ENCODE data around the gene MYO10.
"Not testable (repeated sequence)": the region's sequence is repeated elsewhere in the genome, so short reads cannot be mapped to it uniquely, and the experiment has no call there.

MYO10 gene

GRCh38 chr5:16727755-16728325 lies 208.2 kb downstream of the MYO10 start:
- H3K4me1 ChIP-seq (ENCODE audit: control insufficient read depth, insufficient read depth, low read length) = peaks cover 26% of the 10 kb centered on the region
- H3K4me3 ChIP-seq (ENCODE audit: low read depth, low read length) = no peak overlapping the region
- H3K9ac ChIP-seq (ENCODE audit: low read length) = no peak overlapping the region
- no peak overlapping the region for H3K27ac ChIP-seq (ENCODE audit: low read depth, low read length)
- no peaks in the 10 kb centered on the region for H3K27me3 ChIP-seq (ENCODE audit: control insufficient read depth, insufficient read depth, low read length)
- H3K36me3 ChIP-seq (ENCODE audit: control insufficient read depth, insufficient read depth, low read length) = peaks cover 25% of the 10 kb centered on the region
- H3K9me3 ChIP-seq (ENCODE audit: control insufficient read depth, insufficient read depth, low read depth, low read length) = no peaks in the 10 kb centered on the region

DNA sequence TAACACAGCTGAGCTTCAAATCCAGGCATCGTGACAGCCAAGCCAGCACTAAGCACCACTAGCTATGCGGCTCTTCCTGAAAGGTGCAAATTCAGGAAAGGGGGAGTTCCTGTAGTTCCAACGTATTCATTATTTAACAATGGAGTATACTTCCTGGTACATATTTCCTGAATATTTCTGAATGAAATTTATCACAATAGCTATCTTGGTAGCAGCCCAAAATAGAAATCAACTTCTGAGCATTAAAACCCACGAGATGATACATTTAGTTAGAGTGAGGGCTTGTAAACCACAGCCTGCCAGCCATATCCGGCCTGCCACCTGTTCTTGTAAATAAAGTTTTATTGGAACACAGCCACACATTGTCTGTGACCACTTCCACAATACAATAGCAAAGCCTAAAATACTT lies 209.5 kb downstream of the MYO10 start:
- H3K9me3 ChIP-seq (ENCODE audit: control insufficient read depth, insufficient read depth, low read depth, low read length) = no peaks in the 10 kb centered on the region
- H3K27ac ChIP-seq (ENCODE audit: low read depth, low read length) = no peak overlapping the region
- H3K36me3 ChIP-seq (ENCODE audit: control insufficient read depth, insufficient read depth, low read length) = peaks cover 15% of the 10 kb centered on the region
- H3K9ac ChIP-seq (ENCODE audit: low read length) = no peak overlapping the region
- peaks cover 38% of the 10 kb centered on the region for H3K4me1 ChIP-seq (ENCODE audit: control insufficient read depth, insufficient read depth, low read length)
- H3K4me3 ChIP-seq (ENCODE audit: low read depth, low read length) = no peak overlapping the region
- H3K27me3 ChIP-seq (ENCODE audit: control insufficient read depth, insufficient read depth, low read length) = no peaks in the 10 kb centered on the region

GRCh38 chr5:16725575-16725974 lies 210.5 kb downstream of the MYO10 start:
- Histone ChIP-seq H3K9me3 (ENCODE audit: control insufficient read depth, insufficient read depth, low read depth, low read length) (no peaks in the 10 kb centered on the region), H3K27me3 (ENCODE audit: control insufficient read depth, insufficient read depth, low read length) (no peaks in the 10 kb centered on the region), H3K4me3 (ENCODE audit: low read depth, low read length) (no peak overlapping the region), H3K9ac (ENCODE audit: low read length) (no peak overlapping the region), H3K36me3 (ENCODE audit: control insufficient read depth, insufficient read depth, low read length) (peaks cover 11% of the 10 kb centered on the region), H3K4me1 (ENCODE audit: control insufficient read depth, insufficient read depth, low read length) (peaks cover 43% of the 10 kb centered on the region), H3K27ac (ENCODE audit: low read depth, low read length) (no peak overlapping the region)

GRCh38 chr5:16723821-16724220 lies 212.3 kb downstream of the MYO10 start:
- H3K27me3 ChIP-seq (ENCODE audit: control insufficient read depth, insufficient read depth, low read length) = no peaks in the 10 kb centered on the region
- H3K9me3 ChIP-seq (ENCODE audit: control insufficient read depth, insufficient read depth, low read depth, low read length) = no peaks in the 10 kb centered on the region
- H3K27ac ChIP-seq (ENCODE audit: low read depth, low read length) = no peak overlapping the region
- no peak overlapping the region for H3K4me3 ChIP-seq (ENCODE audit: low read depth, low read length)
- peaks cover 7% of the 10 kb centered on the region for H3K36me3 ChIP-seq (ENCODE audit: control insufficient read depth, insufficient read depth, low read length)
- peaks cover 43% of the 10 kb centered on the region for H3K4me1 ChIP-seq (ENCODE audit: control insufficient read depth, insufficient read depth, low read length)
- H3K9ac ChIP-seq (ENCODE audit: low read length) = no peak overlapping the region

GRCh38 chr5:16722097-16722495 lies 214.0 kb downstream of the MYO10 start:
- H3K27ac ChIP-seq (ENCODE audit: low read depth, low read length) = peak overlapping the region; percentile 61; the same call in 1 of the 2 replicates
- H3K36me3 ChIP-seq (ENCODE audit: control insufficient read depth, insufficient read depth, low read length) = peaks cover 7% of the 10 kb centered on the region
- no peaks in the 10 kb centered on the region for H3K9me3 ChIP-seq (ENCODE audit: control insufficient read depth, insufficient read depth, low read depth, low read length)
- H3K4me1 ChIP-seq (ENCODE audit: control insufficient read depth, insufficient read depth, low read length) = peaks cover 37% of the 10 kb centered on the region
- H3K9ac ChIP-seq (ENCODE audit: low read length) = no peak overlapping the region
- H3K4me3 ChIP-seq (ENCODE audit: low read depth, low read length) = no peak overlapping the region
- H3K27me3 ChIP-seq (ENCODE audit: control insufficient read depth, insufficient read depth, low read length) = no peaks in the 10 kb centered on the region

DNA sequence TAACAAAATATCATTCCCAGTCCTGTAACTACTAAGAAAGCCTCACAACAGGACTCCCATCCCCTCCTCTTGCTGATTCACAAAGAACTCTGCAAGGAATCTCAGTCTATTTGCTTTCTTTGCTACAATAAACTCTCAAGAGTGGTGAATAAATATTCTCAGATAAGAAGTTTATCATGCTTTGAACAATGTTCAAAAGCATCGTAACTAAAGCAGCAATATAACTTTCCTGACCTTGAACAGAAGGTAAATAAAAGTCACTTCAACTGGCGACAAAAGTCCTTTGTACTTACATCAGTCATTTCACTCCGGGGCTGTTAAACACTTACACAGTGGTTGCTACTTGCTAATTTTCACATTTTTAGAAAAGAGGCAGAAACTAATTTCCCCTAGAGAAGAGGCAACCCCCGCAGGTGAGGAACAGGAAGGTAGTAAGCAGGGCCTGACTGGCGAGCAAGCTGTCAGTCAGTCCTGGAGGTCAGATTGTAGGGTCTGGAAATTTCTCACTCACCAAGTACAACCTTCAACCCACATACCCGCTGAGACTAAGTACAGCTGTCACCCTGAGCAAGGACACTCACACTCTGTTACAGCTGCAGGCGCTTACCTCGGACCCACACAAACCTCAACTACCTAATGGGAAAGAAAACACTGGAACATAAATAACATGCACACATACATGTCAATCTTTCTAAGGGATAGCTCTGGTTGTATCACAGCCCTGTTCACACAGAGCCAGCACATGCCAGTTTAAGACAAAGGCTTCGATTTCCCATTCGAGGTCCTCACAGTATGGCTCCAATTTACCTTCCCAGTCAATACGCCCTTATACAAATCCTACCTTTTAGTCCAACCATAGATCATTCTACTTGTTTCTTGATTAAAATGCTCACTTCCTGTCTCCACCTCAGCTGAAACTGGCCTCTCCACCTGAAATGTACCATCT lies 214.7 kb downstream of the MYO10 start:
- Histone ChIP-seq H3K27ac (ENCODE audit: low read depth, low read length) (peak overlapping the region; percentile 61), H3K9ac (ENCODE audit: low read length) (no peak overlapping the region), H3K36me3 (ENCODE audit: control insufficient read depth, insufficient read depth, low read length) (peaks cover 7% of the 10 kb centered on the region)

DNA sequence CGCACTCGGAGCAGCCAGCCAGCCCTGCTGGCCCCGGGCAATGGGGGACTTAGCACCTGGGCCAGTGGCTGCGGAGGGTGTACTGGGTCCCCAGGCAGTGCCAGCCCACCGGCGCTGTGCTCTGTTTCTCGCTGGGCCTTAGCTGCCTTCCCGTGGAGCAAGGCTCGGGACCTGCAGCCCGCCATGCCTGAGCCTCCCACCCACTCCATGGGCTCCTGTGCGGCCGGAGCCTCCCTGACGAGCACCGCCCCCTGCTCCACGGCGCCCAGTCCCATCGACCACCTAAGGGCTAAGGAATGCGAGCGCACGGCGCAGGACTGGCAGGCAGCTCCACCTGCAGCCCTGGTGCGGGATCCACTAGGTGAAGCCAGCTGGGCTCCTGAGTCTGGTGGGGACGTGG lies 218.1 kb downstream of the MYO10 start:
- not testable (repeated sequence) for H3K4me3 ChIP-seq (ENCODE audit: low read depth, low read length); H3K27ac ChIP-seq (ENCODE audit: low read depth, low read length); H3K9me3 ChIP-seq (ENCODE audit: control insufficient read depth, insufficient read depth, low read depth, low read length); H3K9ac ChIP-seq (ENCODE audit: low read length); H3K27me3 ChIP-seq (ENCODE audit: control insufficient read depth, insufficient read depth, low read length); H3K36me3 ChIP-seq (ENCODE audit: control insufficient read depth, insufficient read depth, low read length)
- peaks cover 43% of the 10 kb centered on the region for H3K4me1 ChIP-seq (ENCODE audit: control insufficient read depth, insufficient read depth, low read length)

More for the DNA sequence above, 214.7 kb downstream of the MYO10 start:
- no peaks in the 10 kb centered on the region for H3K27me3 ChIP-seq (ENCODE audit: control insufficient read depth, insufficient read depth, low read length)
- no peaks in the 10 kb centered on the region for H3K9me3 ChIP-seq (ENCODE audit: control insufficient read depth, insufficient read depth, low read depth, low read length)
- H3K4me1 ChIP-seq (ENCODE audit: control insufficient read depth, insufficient read depth, low read length) = peaks cover 34% of the 10 kb centered on the region
- H3K4me3 ChIP-seq (ENCODE audit: low read depth, low read length) = no peak overlapping the region

DNA sequence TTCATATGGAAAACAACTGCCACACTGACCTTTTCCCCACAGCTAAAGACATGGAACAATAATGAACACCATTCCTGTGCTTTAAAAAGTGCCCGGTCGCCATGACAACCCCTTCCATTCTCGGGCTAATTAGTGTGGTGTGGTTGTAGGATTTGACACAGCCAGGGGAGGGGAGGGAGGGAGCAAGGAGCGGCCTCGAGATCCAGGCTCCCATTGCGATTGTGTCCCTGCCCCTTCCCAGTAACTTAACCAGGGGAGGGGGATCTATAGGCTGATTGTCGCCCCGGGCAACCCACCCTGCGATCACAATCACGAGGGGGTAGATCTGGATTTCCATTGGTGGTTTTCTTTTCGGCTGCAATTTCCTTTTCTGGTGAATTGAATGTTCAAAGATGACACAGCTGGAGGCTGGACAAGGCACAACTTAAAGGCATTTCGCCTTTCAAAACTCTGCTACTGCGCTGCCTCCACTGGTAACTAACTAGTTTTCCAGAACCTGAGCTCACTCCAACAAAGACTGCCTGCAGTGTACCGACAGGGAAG lies 222.6 kb downstream of the MYO10 start:
- Histone ChIP-seq H3K4me3 (ENCODE audit: low read depth, low read length) (peak overlapping the region; percentile 40), H3K27me3 (ENCODE audit: control insufficient read depth, insufficient read depth, low read length) (no peaks in the 10 kb centered on the region), H3K9ac (ENCODE audit: low read length) (no peak overlapping the region), H3K27ac (ENCODE audit: low read depth, low read length) (no peak overlapping the region), H3K36me3 (ENCODE audit: control insufficient read depth, insufficient read depth, low read length) (peaks cover 29% of the 10 kb centered on the region), H3K4me1 (ENCODE audit: control insufficient read depth, insufficient read depth, low read length) (peaks cover 35% of the 10 kb centered on the region), H3K9me3 (ENCODE audit: control insufficient read depth, insufficient read depth, low read depth, low read length) (no peaks in the 10 kb centered on the region)

DNA sequence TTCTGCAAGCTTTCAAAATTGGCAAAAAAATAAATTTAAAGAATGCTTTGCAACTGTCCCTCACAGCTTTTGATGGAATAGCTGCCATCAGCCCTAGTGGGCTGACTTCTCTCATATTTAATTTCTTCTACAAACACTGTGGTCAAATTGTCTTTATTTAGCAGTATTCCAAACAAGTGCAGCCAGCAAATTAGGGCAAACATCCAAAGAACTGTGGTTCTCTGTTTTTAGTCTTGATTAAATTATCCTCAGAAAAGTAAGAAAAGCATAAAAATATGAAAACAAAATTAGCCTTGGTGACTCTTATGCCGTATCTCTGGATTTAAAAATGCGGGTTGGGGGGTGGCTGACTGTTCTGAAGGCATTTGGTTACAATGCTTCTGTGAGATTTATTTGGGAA lies 223.5 kb downstream of the MYO10 start:
- no peak overlapping the region for H3K27ac ChIP-seq (ENCODE audit: low read depth, low read length)
- peaks cover 37% of the 10 kb centered on the region for H3K36me3 ChIP-seq (ENCODE audit: control insufficient read depth, insufficient read depth, low read length)
- H3K9ac ChIP-seq (ENCODE audit: low read length) = no peak overlapping the region
- H3K4me3 ChIP-seq (ENCODE audit: low read depth, low read length) = no peak overlapping the region
- H3K9me3 ChIP-seq (ENCODE audit: control insufficient read depth, insufficient read depth, low read depth, low read length) = no peaks in the 10 kb centered on the region
- H3K4me1 ChIP-seq (ENCODE audit: control insufficient read depth, insufficient read depth, low read length) = peaks cover 32% of the 10 kb centered on the region
- H3K27me3 ChIP-seq (ENCODE audit: control insufficient read depth, insufficient read depth, low read length) = no peaks in the 10 kb centered on the region

DNA sequence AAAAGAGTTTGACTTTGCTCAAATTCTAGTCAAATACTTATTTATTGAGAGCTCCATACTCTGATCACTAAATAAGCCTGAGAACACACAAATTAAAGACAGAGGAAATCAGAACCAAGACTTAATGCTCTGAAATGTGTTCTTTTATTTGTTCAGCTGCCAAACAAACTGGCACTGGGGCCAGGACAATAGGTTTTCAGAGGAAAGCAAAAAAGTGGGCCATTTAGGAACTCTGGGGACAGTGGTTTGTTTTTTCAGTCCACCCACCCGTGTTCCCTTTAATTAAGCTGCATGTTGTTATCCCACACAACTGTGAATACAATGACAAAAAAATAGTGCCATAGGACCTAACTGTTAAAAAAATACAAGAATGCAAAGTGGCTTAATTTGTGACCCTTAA lies 223.9 kb downstream of the MYO10 start:
- H3K9ac ChIP-seq (ENCODE audit: low read length) = no peak overlapping the region
- H3K36me3 ChIP-seq (ENCODE audit: control insufficient read depth, insufficient read depth, low read length) = peaks cover 42% of the 10 kb centered on the region
- peaks cover 27% of the 10 kb centered on the region for H3K4me1 ChIP-seq (ENCODE audit: control insufficient read depth, insufficient read depth, low read length)
- no peaks in the 10 kb centered on the region for H3K27me3 ChIP-seq (ENCODE audit: control insufficient read depth, insufficient read depth, low read length)
- H3K9me3 ChIP-seq (ENCODE audit: control insufficient read depth, insufficient read depth, low read depth, low read length) = no peaks in the 10 kb centered on the region
- no peak overlapping the region for H3K27ac ChIP-seq (ENCODE audit: low read depth, low read length)
- H3K4me3 ChIP-seq (ENCODE audit: low read depth, low read length) = no peak overlapping the region

All from HUES6 (cell line).